Fibroblast of the conjunctiva (primary cell): ENCODE data around the gene ATG5.
"Not testable (repeated sequence)": the region's sequence is repeated elsewhere in the genome, so short reads cannot be mapped to it uniquely, and the experiment has no call there.

Experiments
- DNase-seq: peaks from one replicate; pipeline ENCODE4 v3.0.0-alpha.2; 2010; ENCODE audit warnings: low read depth

Gene ATG5

DNA sequence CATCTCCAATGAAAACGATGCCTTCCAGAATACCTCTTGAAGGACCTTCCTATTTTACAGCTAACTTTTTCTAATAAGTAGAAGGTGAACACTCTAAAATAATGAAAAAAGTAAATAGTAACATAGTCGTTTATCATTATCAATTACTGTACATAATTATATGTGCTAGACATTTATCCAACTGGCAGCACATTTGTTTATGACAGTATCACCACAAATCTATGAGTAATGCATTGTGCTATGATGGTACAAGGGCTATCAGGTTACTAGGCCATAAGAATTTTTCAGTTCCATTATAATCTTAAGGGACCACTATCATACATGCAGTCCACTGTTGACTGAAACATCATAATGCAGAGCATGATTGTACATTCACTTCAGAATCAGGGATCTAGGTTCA is 68.4 kb downstream of the ATG5 start:
- DNase-seq: peak; percentile 20

- peak; percentile 53 for DNase-seq
Observed at GRCh38 chr6:106256201-106256968, 69.2 kb downstream of the ATG5 start.

GRCh38 chr6:106255306-106255705 is 70.3 kb downstream of the ATG5 start:
- no peak for DNase-seq

DNA sequence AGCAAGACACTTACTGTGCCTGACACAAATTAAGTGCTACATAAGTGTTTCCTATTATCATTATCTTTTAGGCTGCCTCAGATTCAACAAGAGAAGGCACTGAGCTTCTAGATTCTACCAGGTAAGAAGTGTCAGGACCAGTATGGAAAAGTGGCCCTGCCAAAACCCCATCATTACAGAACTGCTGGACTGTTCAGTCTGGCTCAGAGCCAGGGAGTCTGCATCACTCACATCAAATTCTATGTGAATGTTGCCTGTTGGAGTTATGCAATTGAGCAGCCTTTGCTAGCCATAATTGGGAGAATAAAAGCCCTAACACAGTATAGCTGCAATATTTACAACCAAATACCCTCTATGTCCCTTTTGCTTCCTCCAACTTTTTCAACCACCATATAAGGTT is 70.9 kb downstream of the ATG5 start:
- peak; percentile 30 for DNase-seq

- no peak for DNase-seq
Observed at GRCh38 chr6:106253731-106254130, 71.8 kb downstream of the ATG5 start.

- peak; percentile 27 for DNase-seq
Observed at GRCh38 chr6:106253172-106253571, 72.4 kb downstream of the ATG5 start.

- no peak for DNase-seq
Observed at GRCh38 chr6:106252687-106253086, 72.9 kb downstream of the ATG5 start.

DNA sequence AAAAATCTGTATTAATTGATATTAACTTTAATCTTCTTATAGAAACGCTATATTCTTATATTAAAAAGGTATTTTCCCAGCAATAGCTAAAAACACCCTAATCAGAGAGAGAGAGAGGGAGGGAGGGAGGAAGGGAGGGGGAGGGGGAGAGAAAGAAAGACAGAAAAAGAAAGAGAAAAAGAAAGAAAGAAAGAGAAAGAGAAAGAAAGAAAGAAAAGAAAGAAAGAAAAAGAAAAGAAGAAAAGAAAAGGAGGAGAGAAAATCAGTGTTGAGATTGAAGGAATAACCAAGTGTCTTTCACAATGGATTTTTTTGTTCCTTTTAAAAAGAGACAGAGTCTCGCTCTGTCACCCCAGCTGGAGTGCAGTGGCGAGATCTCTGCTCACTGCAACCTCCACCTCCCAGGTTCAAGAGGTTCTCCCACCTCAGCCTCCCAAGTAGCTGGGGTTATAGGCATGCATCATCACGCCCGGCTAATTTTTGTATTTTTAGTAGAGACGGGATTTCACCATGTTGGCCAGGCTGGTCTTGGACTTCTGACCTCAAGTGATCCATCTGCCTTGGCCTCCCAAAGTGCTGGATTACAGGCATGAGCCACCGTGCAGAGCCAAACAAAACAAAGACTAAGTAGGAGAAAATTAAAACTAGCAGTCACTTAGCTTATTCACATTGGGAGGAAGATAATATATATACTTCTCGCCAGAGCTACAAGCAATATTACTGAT is 73.9 kb downstream of the ATG5 start:
- peak; percentile 28 for DNase-seq

DNA sequence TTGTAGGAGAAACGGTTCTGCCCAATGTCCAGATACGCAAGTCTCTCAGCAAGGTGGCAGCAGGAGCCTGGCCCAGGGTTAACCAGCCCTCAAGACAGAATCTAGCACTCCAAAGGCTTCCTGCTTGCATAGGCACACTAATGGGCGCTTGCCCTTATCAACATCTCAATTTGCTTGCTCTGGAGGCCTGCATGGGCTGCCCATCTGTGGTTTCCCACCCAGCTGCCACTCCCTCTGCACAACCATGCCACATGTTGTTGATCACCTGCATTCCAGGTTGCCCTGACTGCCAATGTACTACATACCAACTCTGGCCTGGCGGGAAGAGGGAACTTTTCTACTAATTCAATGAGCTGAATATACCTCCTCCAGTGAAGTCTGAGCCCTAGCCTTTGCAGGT is 74.6 kb downstream of the ATG5 start:
- no peak for DNase-seq

- DNase-seq: no peak
Observed at GRCh38 chr6:106249658-106250057, 75.9 kb downstream of the ATG5 start.

DNA sequence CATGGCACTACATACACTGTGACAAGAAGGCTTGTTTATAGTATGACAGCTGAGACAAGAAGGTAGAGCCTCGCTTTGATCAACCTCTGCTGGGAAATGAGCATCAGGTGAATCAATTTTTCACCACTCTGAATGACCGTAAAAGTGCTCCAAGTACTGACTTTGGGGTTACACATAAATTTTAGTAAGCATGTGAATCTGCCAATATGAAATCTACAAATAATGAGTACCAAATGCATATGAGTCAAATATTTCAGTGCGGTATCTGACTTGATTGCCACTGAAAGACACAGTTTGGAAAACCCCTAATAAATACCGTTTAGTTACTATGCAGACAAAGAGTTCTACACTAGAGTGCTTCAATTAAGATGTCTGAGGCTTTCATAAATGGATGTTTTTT is 77.8 kb downstream of the ATG5 start:
- DNase-seq: no peak

DNA sequence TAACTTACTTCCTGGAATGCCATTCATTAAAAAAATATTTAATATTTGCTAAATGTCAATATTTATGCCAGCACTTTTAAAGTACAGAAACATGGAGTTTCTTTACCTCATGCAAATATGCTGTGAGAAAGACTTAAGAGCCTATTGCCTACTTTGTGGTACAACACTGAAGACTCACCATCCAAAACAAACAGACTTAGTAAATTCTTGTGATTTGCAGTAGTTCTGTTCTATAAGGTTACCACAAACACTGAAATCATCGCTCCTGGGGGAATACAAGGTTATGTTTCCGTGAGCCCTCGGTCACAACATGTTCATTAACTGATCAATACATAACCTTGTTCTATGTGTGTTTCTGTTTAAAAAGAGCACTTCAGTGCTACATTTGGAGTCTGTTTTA is 78.3 kb downstream of the ATG5 start:
- peak; percentile 37 for DNase-seq

- no peak for DNase-seq
Observed at GRCh38 chr6:106244931-106245330, 80.6 kb downstream of the ATG5 start.

GRCh38 chr6:106244521-106244920 is 81.0 kb downstream of the ATG5 start:
- DNase-seq: no peak

DNA sequence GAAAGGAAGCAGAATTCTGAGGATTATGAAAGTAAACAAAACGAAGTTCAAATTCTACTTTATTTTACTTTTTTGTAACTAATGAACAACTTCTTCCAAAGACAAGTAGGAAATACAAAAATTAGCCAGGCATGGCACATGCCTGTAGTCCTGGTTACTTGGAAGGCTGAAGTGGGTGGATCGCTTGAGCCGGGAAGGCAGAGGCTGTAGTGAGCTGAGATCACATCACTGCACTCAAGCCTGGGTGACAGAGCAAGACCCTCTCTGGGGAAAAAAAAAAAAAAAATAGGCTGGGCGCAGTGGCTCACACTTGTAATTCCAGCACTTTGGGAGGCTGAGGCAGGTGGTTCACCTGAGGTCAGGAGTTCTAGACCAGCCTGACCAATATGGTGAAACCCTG is 82.3 kb downstream of the ATG5 start:
- DNase-seq: no peak

GRCh38 chr6:106241498-106241897 is 84.1 kb downstream of the ATG5 start:
- DNase-seq: no peak

- DNase-seq: no peak
Observed at GRCh38 chr6:106237286-106237685, 88.3 kb downstream of the ATG5 start.

DNA sequence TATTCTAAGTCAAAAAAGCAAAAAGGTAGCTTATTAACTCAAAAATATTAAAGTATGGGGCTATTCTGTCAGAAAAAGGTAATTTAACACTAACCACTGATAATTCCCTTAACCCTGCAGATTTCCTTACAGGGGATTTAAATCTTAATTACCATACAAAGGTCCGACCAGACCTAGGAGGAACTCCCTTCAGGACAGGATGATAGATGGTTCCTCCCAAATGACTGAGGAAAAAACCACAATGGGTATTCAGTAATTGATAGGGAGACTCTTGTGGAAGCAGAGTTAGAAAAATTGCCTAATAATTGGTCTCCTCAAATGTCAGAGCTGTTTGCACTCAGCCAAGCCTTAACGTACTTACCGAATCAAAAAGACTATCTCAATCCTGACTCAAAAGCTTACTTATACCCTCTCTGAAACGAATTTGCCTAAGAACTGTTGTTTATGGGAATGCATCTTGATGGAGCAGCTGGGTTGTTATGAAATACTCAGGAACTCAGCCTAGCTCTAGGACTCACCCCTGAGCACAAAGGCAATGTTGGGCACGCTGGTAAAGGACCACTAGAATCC is 95.6 kb downstream of the ATG5 start:
- not testable (repeated sequence) for DNase-seq

DNA sequence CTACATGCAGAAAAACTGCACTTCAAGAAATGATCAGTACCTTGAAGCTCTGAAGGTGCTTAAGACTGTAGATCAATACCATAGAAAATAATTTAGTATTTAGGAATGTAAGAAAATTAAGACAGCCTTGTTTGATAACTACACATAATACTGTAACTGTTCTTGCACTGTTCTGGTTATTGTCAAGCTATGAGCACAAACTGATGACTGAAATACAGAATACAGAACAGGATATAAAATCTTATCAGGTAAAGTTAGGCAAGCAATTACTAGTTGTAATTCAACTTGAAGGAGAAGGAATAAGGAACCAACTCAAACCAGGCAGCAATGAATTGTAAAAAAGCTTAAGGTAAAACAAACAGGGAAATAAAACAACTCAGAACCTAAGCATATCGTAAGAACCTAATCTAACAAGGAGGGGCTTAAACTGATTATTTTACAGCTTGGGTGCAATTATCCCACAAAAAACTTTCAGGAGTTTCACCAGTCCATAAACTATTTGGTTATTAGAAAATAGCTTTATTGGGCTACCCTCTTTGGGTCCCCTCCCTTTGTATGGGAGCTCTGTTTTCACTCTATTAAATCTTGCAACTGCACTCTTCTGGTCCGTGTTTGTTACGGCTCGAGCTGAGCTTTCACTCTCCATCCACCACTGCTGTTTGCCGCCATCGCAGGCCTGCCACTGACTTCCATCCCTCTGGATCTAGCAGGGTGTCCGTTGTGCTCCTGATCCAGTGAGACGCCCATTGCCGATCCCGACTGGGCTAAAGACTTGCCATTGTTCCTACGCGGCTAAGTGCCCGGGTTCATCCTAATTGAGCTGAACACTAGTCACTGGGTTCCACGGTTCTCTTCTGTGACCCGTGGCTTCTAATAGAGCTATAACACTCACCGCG is 97.7 kb downstream of the ATG5 start:
- no peak for DNase-seq

- no peak for DNase-seq
Observed at GRCh38 chr6:106226676-106227075, 98.9 kb downstream of the ATG5 start.

GRCh38 chr6:106225581-106225980 is 100.0 kb downstream of the ATG5 start:
- no peak for DNase-seq

DNA sequence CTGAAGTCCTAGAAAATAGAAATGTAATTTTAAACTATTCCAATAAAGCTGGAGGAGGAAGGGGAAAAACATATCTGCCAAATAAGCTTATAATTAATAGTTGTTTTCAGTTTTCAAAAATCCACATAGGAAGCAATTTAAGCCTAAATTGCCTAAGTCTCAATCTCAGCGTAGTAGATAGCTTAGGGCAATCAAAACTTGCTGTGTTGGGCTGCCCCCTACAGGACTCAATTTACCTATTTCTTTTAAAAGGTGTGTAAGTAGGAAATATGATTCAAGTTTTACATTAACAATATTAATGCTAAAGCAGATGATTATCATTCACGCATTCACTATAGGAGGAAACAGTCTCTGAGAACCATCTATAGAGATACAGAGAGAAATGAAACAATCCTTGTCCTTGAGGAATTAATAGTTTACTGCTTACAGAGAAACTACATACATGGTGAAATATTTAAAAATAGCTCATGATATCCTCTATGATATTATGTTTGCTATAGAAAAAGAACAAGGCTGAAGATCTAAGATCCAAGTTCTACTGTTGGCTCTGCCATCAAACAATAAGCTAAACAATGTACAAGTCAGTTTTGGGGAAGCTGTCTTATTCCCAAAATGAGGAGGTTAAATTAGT is 102.1 kb downstream of the ATG5 start:
- DNase-seq: peak; percentile 73
